Sigmoid colon (tissue), 7 donors: ENCODE results near the gene GLIPR2. TPM values are rescaled to one million over a fixed set of nuclear protein-coding genes. Genes with fewer than 3 reads are reported as not detected.

Source experiments
- DNase-seq: peaks from one replicate; pipeline ENCODE4 v3.0.0-alpha.2; 2019
- H3K27ac ChIP-seq, 4 donors: fragments of 200-600 bp; sonication (generic); one replicate each; pipeline ENCODE4 v1.5.1; 2016 to 2019; ENCODE audit warnings: mild to moderate bottlenecking in 1 of 4
- H3K27me3 ChIP-seq, 3 donors: fragments of 200-600 bp; sonication (generic); one replicate each; pipeline ENCODE4 v1.5.1; 2019; ENCODE audit warnings: mild to moderate bottlenecking in 1 of 3
- H3K36me3 ChIP-seq, 4 donors: fragments of 200-600 bp; sonication (generic); one replicate each; pipeline ENCODE4 v1.5.1; 2016 to 2019
- H3K4me1 ChIP-seq, 4 donors: fragments of 200-600 bp; sonication (generic); one replicate each; pipeline ENCODE4 v1.5.1; 2017 to 2019
- H3K4me3 ChIP-seq, 4 donors: fragments of 200-600 bp; sonication (generic); one replicate each; pipeline ENCODE4 v1.5.1; 2017 to 2019; ENCODE audit warnings: mild to moderate bottlenecking in 2 of 4, moderate library complexity in 1 of 4
- H3K9me3 ChIP-seq, 4 donors: fragments of 200-600 bp in 3 of 4; sonication (generic) in 3 of 4; one replicate each; pipeline versions ENCODE4 v1.5.1 to v1.6.1; 2013 to 2019
- EP300 ChIP-seq, 4 donors: sonication (generic); formaldehyde crosslinking; IDR thresholded peaks; one replicate each; pipeline ENCODE4 v1.6.1; 2017; ENCODE audit warnings: antibody characterized with exemption in 4 of 4
- POLR2A ChIP-seq, 2 donors: fragments of 450-650 bp; IDR thresholded peaks; one replicate each; pipeline ENCODE4 v1.6.1; 2016; ENCODE audit warnings: antibody characterized with exemption in 2 of 2, mild to moderate bottlenecking in 2 of 2, moderate library complexity in 2 of 2
- POLR2AphosphoS5 ChIP-seq, 4 donors: sonication (generic); formaldehyde crosslinking; IDR thresholded peaks; one replicate each; pipeline ENCODE4 v1.6.1; 2017; ENCODE audit warnings: antibody characterized with exemption in 4 of 4
- WGBS, 2 donors: extraction: QIAGEN DNeasy Blood & Tissue Kit; methylation state at CpG; one replicate each; pipeline ENCODE4 v1.1.7; 2013; 5-methylcytosine and 5-hydroxymethylcytosine counted together
- intact Hi-C: fragments of 100-400 bp; cut with DNase I; formaldehyde crosslinking; loops from one replicate; pipeline ENCODE4 v1.15.1; 2023
- polyA plus RNA-seq, 3 donors: library from polyadenylated mRNA; stranded (reverse); fragments of 200-250 nt; gene quantifications; one replicate each; pipeline ENCODE4 v1.2.3, GENCODE V29; 2013
- total RNA-seq, 4 donors: library from RNA; depleted of rRNA; stranded (reverse); fragments of >200 nt; gene quantifications; one replicate each; pipeline ENCODE4 v1.1.0, GENCODE V29; 2016
- TF ChIP-seq, protein P1 (sequence below), 4 experiments: fragments of 450-650 bp in 3 of 4; fragments of 200-600 bp in 1 of 4; IDR thresholded peaks; one replicate each; pipeline ENCODE4 v1.5.1; 2016 to 2019; ENCODE audit warnings: antibody characterized with exemption in 4 of 4, mild to moderate bottlenecking in 3 of 4, moderate library complexity in 2 of 4
- donor health status: healthy with polysubstance abuse.
- donor health status: Bipolar disorder and iron deficiency.
- donor health status: healthy.

GLIPR2 gene
- total and polyA plus RNA-seq, 7 donors = 29.8 to 90.6 (median 57.3) TPM

GRCh38 chr9:36169166-36169565 is 32.6 kb downstream of the GLIPR2 start, which contains the start of gene CCIN:
TSS of gene CCIN (plus strand) at chr9:36169388. CDS start at chr9:36169503, 115 bp downstream.
- no peak within 1 kb of the TSS for H3K27ac ChIP-seq
- H3K36me3 ChIP-seq = no peaks in the 10 kb centered on the region
- no peak for DNase-seq
- H3K4me3 ChIP-seq = no peak within 1 kb of the TSS
- H3K4me1 ChIP-seq = peaks cover 0 to 30% (median 25%) of the 10 kb centered on the region in 4 donors
- no peaks in the 10 kb centered on the region for H3K27me3 ChIP-seq
- no peaks in the 10 kb centered on the region for H3K9me3 ChIP-seq
- intact Hi-C loops = no loop called here
- no peak for TF ChIP-seq POLR2A (IDR thresholded peaks at IDR 0.05)
- TF ChIP-seq, protein P1, sequence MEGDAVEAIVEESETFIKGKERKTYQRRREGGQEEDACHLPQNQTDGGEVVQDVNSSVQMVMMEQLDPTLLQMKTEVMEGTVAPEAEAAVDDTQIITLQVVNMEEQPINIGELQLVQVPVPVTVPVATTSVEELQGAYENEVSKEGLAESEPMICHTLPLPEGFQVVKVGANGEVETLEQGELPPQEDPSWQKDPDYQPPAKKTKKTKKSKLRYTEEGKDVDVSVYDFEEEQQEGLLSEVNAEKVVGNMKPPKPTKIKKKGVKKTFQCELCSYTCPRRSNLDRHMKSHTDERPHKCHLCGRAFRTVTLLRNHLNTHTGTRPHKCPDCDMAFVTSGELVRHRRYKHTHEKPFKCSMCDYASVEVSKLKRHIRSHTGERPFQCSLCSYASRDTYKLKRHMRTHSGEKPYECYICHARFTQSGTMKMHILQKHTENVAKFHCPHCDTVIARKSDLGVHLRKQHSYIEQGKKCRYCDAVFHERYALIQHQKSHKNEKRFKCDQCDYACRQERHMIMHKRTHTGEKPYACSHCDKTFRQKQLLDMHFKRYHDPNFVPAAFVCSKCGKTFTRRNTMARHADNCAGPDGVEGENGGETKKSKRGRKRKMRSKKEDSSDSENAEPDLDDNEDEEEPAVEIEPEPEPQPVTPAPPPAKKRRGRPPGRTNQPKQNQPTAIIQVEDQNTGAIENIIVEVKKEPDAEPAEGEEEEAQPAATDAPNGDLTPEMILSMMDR (IDR thresholded peaks at IDR 0.05) = no peak
- TF ChIP-seq EP300 (IDR thresholded peaks at IDR 0.05) = no peak
- TF ChIP-seq POLR2AphosphoS5 (IDR thresholded peaks at IDR 0.05) = no peak
- 80 to 89% methylated on average over 6 of the region's 6 CpGs for WGBS, 2 donors

GRCh38 chr9:36169708-36170107 is 33.2 kb downstream of the GLIPR2 start:
- TF ChIP-seq, protein P1 (IDR thresholded peaks at IDR 0.05) = no peak
- TF ChIP-seq POLR2AphosphoS5 (IDR thresholded peaks at IDR 0.05) (no peak), POLR2A (IDR thresholded peaks at IDR 0.05) (no peak), EP300 (IDR thresholded peaks at IDR 0.05) (no peak)
- 83 to 92% methylated on average over 17 of the region's 17 CpGs for WGBS, 2 donors
- intact Hi-C loops = no loop called here
- no peaks in the 10 kb centered on the region for H3K36me3 ChIP-seq
- H3K9me3 ChIP-seq = no peaks in the 10 kb centered on the region
- DNase-seq = no peak
- no peaks in the 10 kb centered on the region for H3K27me3 ChIP-seq
- H3K27ac ChIP-seq = no peak overlapping the region
- peaks cover 0 to 24% (median 19%) of the 10 kb centered on the region in 4 donors for H3K4me1 ChIP-seq
- H3K4me3 ChIP-seq = no peak overlapping the region

GRCh38 chr9:36170531-36170930 is 34.0 kb downstream of the GLIPR2 start:
- 97% methylated on average over 13 of the region's 13 CpGs for WGBS, 2 donors
- intact Hi-C loops = no loop called here
- Histone ChIP-seq H3K4me1 (peaks cover 0 to 16% (median 12%) of the 10 kb centered on the region in 4 donors), H3K27me3 (no peaks in the 10 kb centered on the region), H3K9me3 (no peaks in the 10 kb centered on the region), H3K27ac (no peak overlapping the region), H3K36me3 (no peaks in the 10 kb centered on the region), H3K4me3 (no peak overlapping the region)
- no peak for TF ChIP-seq POLR2AphosphoS5 (IDR thresholded peaks at IDR 0.05)
- no peak for TF ChIP-seq POLR2A (IDR thresholded peaks at IDR 0.05)
- TF ChIP-seq, protein P1 (IDR thresholded peaks at IDR 0.05) = no peak
- no peak for TF ChIP-seq EP300 (IDR thresholded peaks at IDR 0.05)
- DNase-seq = no peak

DNA sequence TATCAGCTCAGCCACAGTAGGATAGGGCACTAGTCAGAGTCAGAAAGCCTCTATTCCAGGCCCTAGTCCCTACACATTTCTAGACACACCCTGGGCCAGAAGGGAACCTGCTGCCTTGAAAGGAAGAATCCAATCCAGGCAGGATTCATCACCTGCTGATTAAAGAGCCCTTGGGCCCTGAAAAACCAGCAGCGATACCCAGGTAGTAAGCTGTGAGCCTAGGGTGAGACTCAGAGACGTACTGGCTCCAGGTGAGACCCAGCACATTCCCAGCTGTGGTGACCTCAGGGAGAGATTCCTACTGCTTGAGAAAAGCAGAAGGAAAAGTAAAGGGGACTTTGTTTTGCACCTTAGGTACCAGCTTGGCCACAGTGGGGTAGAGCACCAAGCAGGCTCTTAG is 37.3 kb downstream of the GLIPR2 start:
- Histone ChIP-seq H3K4me3 (no peak overlapping the region), H3K9me3 (no peaks in the 10 kb centered on the region), H3K27ac (no peak overlapping the region), H3K4me1 (no peaks in the 10 kb centered on the region), H3K27me3 (no peaks in the 10 kb centered on the region), H3K36me3 (no peaks in the 10 kb centered on the region)
- 97 to 99% methylated on average over 2 of the region's 2 CpGs for WGBS, 2 donors
- intact Hi-C loops = no loop called here
- DNase-seq = no peak
- TF ChIP-seq POLR2AphosphoS5 (IDR thresholded peaks at IDR 0.05) (no peak), EP300 (IDR thresholded peaks at IDR 0.05) (no peak), POLR2A (IDR thresholded peaks at IDR 0.05) (no peak)
- TF ChIP-seq, protein P1 (IDR thresholded peaks at IDR 0.05) = no peak

GRCh38 chr9:36174271-36174670 is 37.7 kb downstream of the GLIPR2 start:
- intact Hi-C loops = no loop called here
- no peaks in the 10 kb centered on the region for H3K27me3 ChIP-seq
- no peak for TF ChIP-seq POLR2A (IDR thresholded peaks at IDR 0.05)

More at GRCh38 chr9:36174271-36174670, 37.7 kb downstream of the GLIPR2 start:
- Histone ChIP-seq H3K36me3 (no peaks in the 10 kb centered on the region), H3K4me3 (no peak overlapping the region), H3K27ac (no peak overlapping the region), H3K4me1 (no peaks in the 10 kb centered on the region), H3K9me3 (no peaks in the 10 kb centered on the region)
- no peak for DNase-seq
- 85 to 88% methylated on average over 7 of the region's 7 CpGs for WGBS, 2 donors
